Measurements from ENCODE around the gene SSTR4.

DNA sequence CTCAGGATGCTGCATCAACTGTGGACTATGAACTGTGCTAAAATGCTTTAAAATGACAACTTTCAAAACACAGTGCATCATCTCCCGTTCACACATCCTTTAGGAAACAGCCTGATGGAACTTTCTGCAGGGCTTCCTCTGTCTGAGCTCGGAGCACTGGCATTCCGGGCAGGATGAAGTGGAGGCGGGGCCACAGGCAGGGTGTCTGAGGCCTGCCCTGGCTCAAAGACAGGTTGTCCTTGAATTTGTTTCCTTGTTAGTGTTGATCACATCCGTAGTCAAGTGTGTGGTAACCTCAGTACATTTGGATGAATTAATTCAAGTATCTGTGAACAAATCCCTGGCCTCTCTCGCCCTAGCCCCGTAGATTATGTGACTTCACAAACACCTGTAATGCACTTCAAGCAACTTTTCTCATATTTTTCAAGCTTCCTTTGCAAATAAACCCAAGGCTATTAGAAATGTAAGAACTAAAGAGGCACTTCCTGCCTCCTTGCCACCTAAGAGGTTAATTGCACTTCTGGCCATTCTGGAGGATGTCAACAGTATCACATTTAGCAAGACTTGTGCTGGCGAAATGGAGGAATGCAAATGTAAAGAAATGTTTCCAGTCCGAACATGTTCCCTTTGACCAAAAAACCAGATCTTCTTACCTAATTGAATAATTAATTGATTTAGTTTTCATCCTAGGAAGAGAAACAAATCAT lies 47.9 kb downstream of the SSTR4 start:
- TF ChIP-seq, protein P1, sequence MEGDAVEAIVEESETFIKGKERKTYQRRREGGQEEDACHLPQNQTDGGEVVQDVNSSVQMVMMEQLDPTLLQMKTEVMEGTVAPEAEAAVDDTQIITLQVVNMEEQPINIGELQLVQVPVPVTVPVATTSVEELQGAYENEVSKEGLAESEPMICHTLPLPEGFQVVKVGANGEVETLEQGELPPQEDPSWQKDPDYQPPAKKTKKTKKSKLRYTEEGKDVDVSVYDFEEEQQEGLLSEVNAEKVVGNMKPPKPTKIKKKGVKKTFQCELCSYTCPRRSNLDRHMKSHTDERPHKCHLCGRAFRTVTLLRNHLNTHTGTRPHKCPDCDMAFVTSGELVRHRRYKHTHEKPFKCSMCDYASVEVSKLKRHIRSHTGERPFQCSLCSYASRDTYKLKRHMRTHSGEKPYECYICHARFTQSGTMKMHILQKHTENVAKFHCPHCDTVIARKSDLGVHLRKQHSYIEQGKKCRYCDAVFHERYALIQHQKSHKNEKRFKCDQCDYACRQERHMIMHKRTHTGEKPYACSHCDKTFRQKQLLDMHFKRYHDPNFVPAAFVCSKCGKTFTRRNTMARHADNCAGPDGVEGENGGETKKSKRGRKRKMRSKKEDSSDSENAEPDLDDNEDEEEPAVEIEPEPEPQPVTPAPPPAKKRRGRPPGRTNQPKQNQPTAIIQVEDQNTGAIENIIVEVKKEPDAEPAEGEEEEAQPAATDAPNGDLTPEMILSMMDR (conservative IDR thresholded peaks at IDR 0.05; ENCODE audit: low read length) = no peak
- TF ChIP-seq EZH2phosphoT487 (IDR thresholded peaks at IDR 0.05; ENCODE audit: borderline replicate concordance, low read depth, low read length) = no peak
